Skeletal muscle tissue (tissue), 4 donors: Measurements from ENCODE around the gene FAM241A. TPM values are rescaled to one million over a fixed set of nuclear protein-coding genes. Genes with fewer than 3 reads are reported as not detected.
"Not testable (repeated sequence)": the region's sequence is repeated elsewhere in the genome, so short reads cannot be mapped to it uniquely, and the experiment has no call there.

Experiments used
- H3K27ac ChIP-seq: one replicate; pipeline ENCODE4 v1.7.0; 2013; ENCODE audit warnings: mild to moderate bottlenecking, low read depth, low read length, inconsistent platforms
- H3K27me3 ChIP-seq, 3 donors: one replicate each; pipeline ENCODE4 v1.7.0; 2013; ENCODE audit warnings: low read length in 3 of 3; ENCODE audit not compliant: control insufficient read depth in 3 of 3, insufficient read depth in 3 of 3
- H3K36me3 ChIP-seq, 3 donors: one replicate each; pipeline ENCODE4 v1.7.0; 2013; ENCODE audit warnings: low read length in 3 of 3; ENCODE audit not compliant: control insufficient read depth in 3 of 3, insufficient read depth in 3 of 3
- H3K4me1 ChIP-seq, 3 donors: one replicate each; pipeline ENCODE4 v1.7.0; 2013; ENCODE audit warnings: low read length in 3 of 3, mild to moderate bottlenecking in 3 of 3; ENCODE audit not compliant: control insufficient read depth in 3 of 3, insufficient read depth in 3 of 3
- H3K4me3 ChIP-seq, 3 donors: one replicate each; pipeline ENCODE4 v1.7.0; 2013; ENCODE audit warnings: low read length in 3 of 3
- H3K9ac ChIP-seq, 3 donors: one replicate each; pipeline ENCODE4 v1.7.0; 2013; ENCODE audit warnings: low read length in 3 of 3, mild to moderate bottlenecking in 3 of 3, moderate library complexity in 2 of 3, low read depth in 1 of 3
- H3K9me3 ChIP-seq, 3 donors: one replicate each; pipeline ENCODE4 v1.7.0; 2013; ENCODE audit warnings: low read length in 3 of 3; ENCODE audit not compliant: control insufficient read depth in 3 of 3
- total RNA-seq: library from RNA; depleted of rRNA; stranded (reverse); fragments of >200 nt; gene quantifications from one replicate; pipeline ENCODE4 v1.2.3, GENCODE V29; 2014
- donor health status: Osteomylitis.

The FAM241A gene
- total RNA-seq, 1 donor from 2014 or later, result 2.1 TPM

GRCh38 chr4:112146502-112146813 lies 1.2 kb downstream of the FAM241A start:
- Histone ChIP-seq H3K27ac (peak overlapping the region; percentile 76), H3K36me3 (no peaks in the 10 kb centered on the region), H3K9ac (peak overlapping the region; percentile 59 to 85 (median 73)), H3K27me3 (no peaks in the 10 kb centered on the region), H3K9me3 (no peaks in the 10 kb centered on the region), H3K4me3 (peak overlapping the region; percentile 75 to 91 (median 88)), H3K4me1 (peaks cover 2 to 4% (median 3%) of the 10 kb centered on the region in 3 donors)

GRCh38 chr4:112147697-112148096 lies 2.4 kb downstream of the FAM241A start:
- no peaks in the 10 kb centered on the region for H3K9me3 ChIP-seq
- no peak overlapping the region for H3K27ac ChIP-seq
- no peaks in the 10 kb centered on the region for H3K27me3 ChIP-seq
- no peaks in the 10 kb centered on the region for H3K36me3 ChIP-seq
- peak overlapping the region in 1 of 3 donors; percentile 56 for H3K4me3 ChIP-seq
- peaks cover 0 to 3% (median 2%) of the 10 kb centered on the region in 3 donors for H3K4me1 ChIP-seq
- H3K9ac ChIP-seq, result no peak overlapping the region

GRCh38 chr4:112150920-112151319 lies 5.7 kb downstream of the FAM241A start:
- Histone ChIP-seq H3K9me3 (no peaks in the 10 kb centered on the region), H3K27me3 (no peaks in the 10 kb centered on the region), H3K9ac (no peak overlapping the region), H3K36me3 (no peaks in the 10 kb centered on the region), H3K4me3 (no peak overlapping the region), H3K4me1 (peaks cover 0 to 3% (median 0%) of the 10 kb centered on the region in 3 donors), H3K27ac (no peak overlapping the region)

- Histone ChIP-seq H3K36me3 (no peaks in the 10 kb centered on the region), H3K4me1 (peaks cover 0 to 3% (median 0%) of the 10 kb centered on the region in 3 donors), H3K27ac (no peak overlapping the region), H3K9ac (no peak overlapping the region), H3K9me3 (no peaks in the 10 kb centered on the region), H3K4me3 (no peak overlapping the region), H3K27me3 (no peaks in the 10 kb centered on the region)
Observed at GRCh38 chr4:112152521-112152920, 7.3 kb downstream of the FAM241A start.

- Histone ChIP-seq H3K27ac (no peak overlapping the region), H3K9me3 (no peaks in the 10 kb centered on the region), H3K9ac (no peak overlapping the region), H3K36me3 (no peaks in the 10 kb centered on the region), H3K4me1 (no peaks in the 10 kb centered on the region), H3K27me3 (no peaks in the 10 kb centered on the region), H3K4me3 (no peak overlapping the region)
Observed at GRCh38 chr4:112153211-112153791, 8.0 kb downstream of the FAM241A start.

GRCh38 chr4:112156112-112156511 lies 10.9 kb downstream of the FAM241A start:
- no peak overlapping the region for H3K27ac ChIP-seq
- no peaks in the 10 kb centered on the region for H3K4me1 ChIP-seq

GRCh38 chr4:112156553-112156952 lies 11.3 kb downstream of the FAM241A start:
- Histone ChIP-seq H3K4me1 (no peaks in the 10 kb centered on the region), H3K27me3 (no peaks in the 10 kb centered on the region), H3K4me3 (no peak overlapping the region), H3K9ac (no peak overlapping the region), H3K9me3 (no peaks in the 10 kb centered on the region), H3K36me3 (no peaks in the 10 kb centered on the region), H3K27ac (no peak overlapping the region)

More at GRCh38 chr4:112156112-112156511, 10.9 kb downstream of the FAM241A start:
- Histone ChIP-seq H3K4me3 (no peak overlapping the region), H3K9ac (no peak overlapping the region), H3K36me3 (no peaks in the 10 kb centered on the region), H3K27me3 (no peaks in the 10 kb centered on the region), H3K9me3 (no peaks in the 10 kb centered on the region)

GRCh38 chr4:112163706-112164105 lies 18.5 kb downstream of the FAM241A start:
- H3K9ac ChIP-seq, H3K27me3 ChIP-seq, H3K36me3 ChIP-seq, H3K4me1 ChIP-seq, H3K9me3 ChIP-seq, H3K4me3 ChIP-seq, H3K27ac ChIP-seq: not testable (repeated sequence)

GRCh38 chr4:112167794-112168193 lies 22.5 kb downstream of the FAM241A start:
- no peaks in the 10 kb centered on the region for H3K9me3 ChIP-seq
- no peak overlapping the region for H3K27ac ChIP-seq
- H3K9ac ChIP-seq, result no peak overlapping the region
- H3K4me3 ChIP-seq, result no peak overlapping the region
- no peaks in the 10 kb centered on the region for H3K36me3 ChIP-seq
- no peaks in the 10 kb centered on the region for H3K4me1 ChIP-seq
- H3K27me3 ChIP-seq, result no peaks in the 10 kb centered on the region

GRCh38 chr4:112168719-112169500 lies 23.7 kb downstream of the FAM241A start:
- Histone ChIP-seq H3K4me1 (peaks cover 0 to 1% (median under 1%) of the 10 kb centered on the region in 3 donors), H3K27me3 (no peaks in the 10 kb centered on the region), H3K9ac (no peak overlapping the region), H3K4me3 (no peak overlapping the region), H3K27ac (no peak overlapping the region), H3K36me3 (no peaks in the 10 kb centered on the region), H3K9me3 (no peaks in the 10 kb centered on the region)
